Natural killer cell (primary cell): ENCODE results near the gene LDB2. TPM values are rescaled to one million over a fixed set of nuclear protein-coding genes. Genes with fewer than 3 reads are reported as not detected.
"Not testable (repeated sequence)": the region's sequence is repeated elsewhere in the genome, so short reads cannot be mapped to it uniquely, and the experiment has no call there.

Source experiments
- ATAC-seq, 3 donors: fragments of 150-1000 bp in 2 of 3; fragments of 200-7000 bp in 1 of 3; cut with Tn5 transposase; 1 replicate in 1 of 3; 2 replicates in 2 of 3; pipeline ENCODE4 v1.10.0; 2021; ENCODE audit warnings: mild to moderate bottlenecking in 2 of 3, moderate library complexity in 2 of 3
- DNase-seq, 2 donors: peaks; one replicate each; pipeline versions ENCODE4 v3.0.0 to v3.0.0-alpha.2; 2013 to 2021; ENCODE audit warnings: mixed read lengths in 1 of 2
- H3K27ac ChIP-seq: one replicate; pipeline ENCODE4 v1.5.1; 2013; ENCODE audit warnings: mild to moderate bottlenecking, low read length
- H3K27me3 ChIP-seq: one replicate; pipeline ENCODE4 v1.6.1; 2013; ENCODE audit warnings: low read length; ENCODE audit not compliant: control insufficient read depth, insufficient read depth
- H3K36me3 ChIP-seq: one replicate; pipeline ENCODE4 v1.6.1; 2013; ENCODE audit warnings: low read length; ENCODE audit not compliant: control insufficient read depth, insufficient read depth
- H3K4me1 ChIP-seq: one replicate; pipeline ENCODE4 v1.6.1; 2013; ENCODE audit warnings: low read length; ENCODE audit not compliant: control insufficient read depth, insufficient read depth
- H3K4me3 ChIP-seq: one replicate; pipeline ENCODE4 v1.5.1; 2013; ENCODE audit warnings: low read length
- H3K9me3 ChIP-seq: one replicate; pipeline ENCODE4 v1.6.1; 2013; ENCODE audit warnings: low read length; ENCODE audit not compliant: control insufficient read depth, insufficient read depth
- H3K27ac Mint-ChIP-seq, 2 donors: one replicate each; pipeline ENCODE4 v1.8.0; 2022; ENCODE audit warnings: mild to moderate bottlenecking in 2 of 2, mixed read lengths in 2 of 2, moderate library complexity in 1 of 2
- H3K27me3 Mint-ChIP-seq, 2 donors: one replicate each; pipeline ENCODE4 v1.8.0; 2022; ENCODE audit warnings: low read depth in 2 of 2, mixed read lengths in 2 of 2
- H3K36me3 Mint-ChIP-seq: one replicate; pipeline ENCODE4 v1.8.0; 2022; ENCODE audit warnings: mixed read lengths
- H3K4me1 Mint-ChIP-seq, 2 donors: one replicate each; pipeline ENCODE4 v1.8.0; 2022; ENCODE audit warnings: mixed read lengths in 2 of 2
- H3K4me3 Mint-ChIP-seq: one replicate; pipeline ENCODE4 v1.8.0; 2022; ENCODE audit warnings: mild to moderate bottlenecking, moderate library complexity, mixed read lengths
- H3K9me3 Mint-ChIP-seq, 2 donors: one replicate each; pipeline ENCODE4 v1.8.0; 2022; ENCODE audit warnings: mixed read lengths in 2 of 2
- WGBS: methylation state at CpG from one replicate; pipeline ENCODE4 v1.1.7; 2013; ENCODE audit warnings: missing lambda C conversion rate; ENCODE audit not compliant: insufficient coverage; 5-methylcytosine and 5-hydroxymethylcytosine counted together
- intact Hi-C: fragments of 100-400 bp; cut with micrococcal nuclease; formaldehyde crosslinking; loops from one replicate; pipeline ENCODE4 v1.14.2; 2022
- total RNA-seq, 4 donors: library from RNA; stranded (reverse); fragments of 120-200 nt in 1 of 4; gene quantifications; one replicate each; pipeline versions ENCODE4 v1.2.3 to v1.2.4, GENCODE V29; 2013 to 2022
- TF ChIP-seq, protein P1 (sequence below): fragments of 200-600 bp; IDR thresholded peaks from one replicate; pipeline ENCODE4 v1.8.0; 2022; ENCODE audit warnings: antibody characterized with exemption

The LDB2 gene
- total RNA-seq, 3 donors from 2014 or later (not counting 1 experiment from before 2014, with no cell fraction given), result 8.2 to 14.2 (median 13.6) TPM

DNA sequence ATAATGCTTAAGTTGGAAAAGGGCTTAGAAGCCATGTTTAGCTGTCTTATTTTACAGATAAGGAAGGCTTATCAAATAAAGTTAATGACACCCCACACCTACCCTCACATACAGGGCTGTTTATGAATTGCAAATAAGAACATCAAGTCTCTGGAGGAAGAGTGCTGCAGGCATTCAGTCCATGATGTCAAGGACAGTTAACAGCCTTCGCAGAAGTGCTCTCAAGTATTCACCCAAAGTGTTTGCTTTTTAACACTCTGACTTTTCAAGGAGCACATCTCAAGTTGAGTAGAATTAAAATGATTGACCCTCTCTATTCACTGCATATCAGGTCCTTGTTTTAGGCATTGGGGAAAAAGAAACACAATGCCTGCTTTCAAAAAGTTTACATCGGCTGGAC is 328.7 kb downstream of the LDB2 start:
- no peak for ATAC-seq
- H3K27ac Mint-ChIP-seq, result no peak overlapping the region
- Histone ChIP-seq H3K9me3 (no peaks in the 10 kb centered on the region), H3K4me3 (no peak overlapping the region), H3K36me3 (no peaks in the 10 kb centered on the region), H3K27ac (no peak overlapping the region), H3K4me1 (no peaks in the 10 kb centered on the region), H3K27me3 (no peaks in the 10 kb centered on the region)
- peaks cover 0 to 2% of the 10 kb centered on the region in 2 donors for H3K9me3 Mint-ChIP-seq
- H3K27me3 Mint-ChIP-seq, result no peaks in the 10 kb centered on the region
- 94% methylated on average over 2 of the region's 2 CpGs for WGBS
- no peaks in the 10 kb centered on the region for H3K36me3 Mint-ChIP-seq
- DNase-seq, result no peak
- H3K4me3 Mint-ChIP-seq, result no peak overlapping the region
- TF ChIP-seq, protein P1, sequence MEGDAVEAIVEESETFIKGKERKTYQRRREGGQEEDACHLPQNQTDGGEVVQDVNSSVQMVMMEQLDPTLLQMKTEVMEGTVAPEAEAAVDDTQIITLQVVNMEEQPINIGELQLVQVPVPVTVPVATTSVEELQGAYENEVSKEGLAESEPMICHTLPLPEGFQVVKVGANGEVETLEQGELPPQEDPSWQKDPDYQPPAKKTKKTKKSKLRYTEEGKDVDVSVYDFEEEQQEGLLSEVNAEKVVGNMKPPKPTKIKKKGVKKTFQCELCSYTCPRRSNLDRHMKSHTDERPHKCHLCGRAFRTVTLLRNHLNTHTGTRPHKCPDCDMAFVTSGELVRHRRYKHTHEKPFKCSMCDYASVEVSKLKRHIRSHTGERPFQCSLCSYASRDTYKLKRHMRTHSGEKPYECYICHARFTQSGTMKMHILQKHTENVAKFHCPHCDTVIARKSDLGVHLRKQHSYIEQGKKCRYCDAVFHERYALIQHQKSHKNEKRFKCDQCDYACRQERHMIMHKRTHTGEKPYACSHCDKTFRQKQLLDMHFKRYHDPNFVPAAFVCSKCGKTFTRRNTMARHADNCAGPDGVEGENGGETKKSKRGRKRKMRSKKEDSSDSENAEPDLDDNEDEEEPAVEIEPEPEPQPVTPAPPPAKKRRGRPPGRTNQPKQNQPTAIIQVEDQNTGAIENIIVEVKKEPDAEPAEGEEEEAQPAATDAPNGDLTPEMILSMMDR, result no peak
- H3K4me1 Mint-ChIP-seq, result no peaks in the 10 kb centered on the region
- intact Hi-C loops, result no loop called here

DNA sequence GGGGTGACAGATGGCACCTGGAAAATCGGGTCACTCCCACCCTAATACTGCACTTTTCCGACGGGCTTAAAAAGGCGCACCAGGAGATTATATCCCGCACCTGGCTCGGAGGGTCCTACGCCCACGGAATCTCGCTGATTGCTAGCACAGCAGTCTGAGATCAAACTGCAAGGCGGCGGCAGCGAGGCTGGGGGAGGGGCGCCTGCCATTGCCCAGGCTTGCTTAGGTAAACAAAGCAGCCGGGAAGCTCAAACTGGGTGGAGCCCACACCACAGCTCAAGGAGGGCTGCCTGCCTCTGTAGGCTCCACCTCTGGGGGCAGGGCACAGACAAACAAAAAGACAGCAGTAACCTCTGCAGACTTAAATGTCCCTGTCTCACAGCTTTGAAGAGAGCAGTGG is 341.1 kb downstream of the LDB2 start:
- H3K4me1 ChIP-seq, DNase-seq, H3K36me3 Mint-ChIP-seq, H3K4me1 Mint-ChIP-seq, H3K4me3 Mint-ChIP-seq, H3K36me3 ChIP-seq, H3K27me3 ChIP-seq, H3K4me3 ChIP-seq, ATAC-seq, intact Hi-C loops, H3K27me3 Mint-ChIP-seq, H3K27ac Mint-ChIP-seq, H3K9me3 ChIP-seq, H3K27ac ChIP-seq: not testable (repeated sequence)
- 86% methylated on average over 14 of the region's 14 CpGs for WGBS
- peaks cover 6 to 13% of the 10 kb centered on the region in 2 donors for H3K9me3 Mint-ChIP-seq

DNA sequence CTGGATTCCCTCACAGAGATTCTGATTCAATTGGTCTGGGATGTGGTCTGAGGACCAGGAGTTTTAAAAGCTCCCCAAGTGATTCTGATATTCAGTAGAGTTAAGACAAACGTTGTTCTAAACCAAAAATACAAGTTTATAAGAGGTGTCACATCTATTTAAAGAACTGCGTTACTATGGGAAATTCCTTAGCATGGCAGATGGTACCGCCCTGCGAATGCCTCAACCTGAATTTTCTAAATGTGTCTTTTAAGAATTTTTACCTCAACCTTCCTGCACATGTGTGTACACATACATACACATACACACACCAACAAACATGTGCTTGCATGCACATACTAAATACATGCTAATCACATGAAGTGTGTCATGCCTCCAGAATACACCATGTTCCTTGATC is 343.3 kb downstream of the LDB2 start:
- H3K36me3 Mint-ChIP-seq, result no peaks in the 10 kb centered on the region
- Histone ChIP-seq H3K9me3 (no peaks in the 10 kb centered on the region), H3K27me3 (no peaks in the 10 kb centered on the region), H3K27ac (no peak overlapping the region), H3K4me3 (no peak overlapping the region), H3K36me3 (no peaks in the 10 kb centered on the region), H3K4me1 (no peaks in the 10 kb centered on the region)
- DNase-seq (no peak), ATAC-seq (no peak)
- intact Hi-C loops, result no loop called here
- H3K27me3 Mint-ChIP-seq, result no peaks in the 10 kb centered on the region
- H3K4me1 Mint-ChIP-seq, result no peaks in the 10 kb centered on the region
- H3K9me3 Mint-ChIP-seq, result peaks cover 6 to 13% of the 10 kb centered on the region in 2 donors
- 90% methylated on average over 4 of the region's 4 CpGs for WGBS
- H3K27ac Mint-ChIP-seq, result no peak overlapping the region
- no peak overlapping the region for H3K4me3 Mint-ChIP-seq
- TF ChIP-seq, protein P1, result no peak

DNA sequence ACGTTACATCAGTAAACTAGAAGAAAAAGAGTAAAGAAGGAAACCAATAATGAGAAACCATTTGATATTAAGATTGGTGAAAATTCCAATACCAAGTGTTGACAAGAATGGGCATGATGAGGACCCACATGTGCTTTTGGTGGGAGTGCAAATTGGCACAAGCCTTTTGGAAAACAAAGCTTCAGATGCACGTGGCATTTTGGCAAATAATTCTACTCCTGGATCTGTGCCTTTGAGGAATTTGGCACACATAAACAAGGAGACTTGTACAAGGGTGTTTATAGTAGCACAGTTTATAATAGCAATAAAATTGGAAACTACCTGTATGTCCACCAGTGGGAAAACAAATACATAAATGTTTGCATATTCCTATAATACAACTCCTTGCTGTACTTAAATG is 347.9 kb downstream of the LDB2 start:
- ATAC-seq (no peak), DNase-seq (no peak)
- no peaks in the 10 kb centered on the region for H3K36me3 ChIP-seq
- intact Hi-C loops, result no loop called here
- no peak overlapping the region for H3K27ac Mint-ChIP-seq
- no peaks in the 10 kb centered on the region for H3K4me1 ChIP-seq
- H3K36me3 Mint-ChIP-seq, result no peaks in the 10 kb centered on the region
- H3K9me3 ChIP-seq, result no peaks in the 10 kb centered on the region
- H3K4me1 Mint-ChIP-seq, result no peaks in the 10 kb centered on the region
- TF ChIP-seq, protein P1, result no peak
- H3K9me3 Mint-ChIP-seq, result peaks cover under 1 to 4% of the 10 kb centered on the region in 2 donors
- no peak overlapping the region for H3K4me3 Mint-ChIP-seq
- H3K4me3 ChIP-seq, result no peak overlapping the region
- H3K27me3 Mint-ChIP-seq, result no peaks in the 10 kb centered on the region
- 72% methylated on average over 2 of the region's 2 CpGs for WGBS
- H3K27ac ChIP-seq, result no peak overlapping the region
- H3K27me3 ChIP-seq, result no peaks in the 10 kb centered on the region
